ENCODE measurements around the gene CORO2B.

CORO2B gene

DNA sequence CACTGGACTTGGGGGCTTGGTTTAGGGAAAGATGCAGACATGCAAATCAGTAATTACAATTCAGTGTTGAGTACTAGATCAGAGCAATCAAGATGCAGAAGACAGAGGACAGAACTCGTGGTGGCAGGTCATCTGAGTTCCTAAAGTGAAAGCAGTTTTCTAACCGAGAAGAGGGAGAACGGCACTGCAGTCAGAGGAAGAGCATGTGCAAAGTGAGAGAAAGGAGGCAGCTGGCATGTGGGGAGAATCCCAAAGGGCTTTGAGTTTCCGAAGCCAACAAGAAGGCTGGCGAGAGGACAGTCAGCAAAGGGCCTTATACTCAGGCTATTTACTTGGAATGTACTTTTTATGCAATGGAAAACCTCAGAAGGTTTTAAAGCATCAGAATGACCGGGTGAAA, 154.9 kb downstream of the CORO2B start:
- TF ChIP-seq ZNF565 (CRISPR knock-in tag; conservative IDR thresholded peaks at IDR 0.05; ENCODE audit: low read depth) (no peak), ZFP3 (CRISPR knock-in tag; IDR thresholded peaks at IDR 0.05) (no peak), CSDC2 (CRISPR knock-in tag; IDR thresholded peaks at IDR 0.05) (no peak), SNAI2 (CRISPR knock-in tag; IDR thresholded peaks at IDR 0.05) (no peak), OSR1 (CRISPR knock-in tag; IDR thresholded peaks at IDR 0.05) (no peak), ZNF70 (CRISPR knock-in tag; IDR thresholded peaks at IDR 0.05) (no peak), BACH2 (CRISPR knock-in tag; IDR thresholded peaks at IDR 0.05; ENCODE audit: borderline replicate concordance) (no peak), TOX (CRISPR knock-in tag; IDR thresholded peaks at IDR 0.05; ENCODE audit: borderline replicate concordance) (no peak), GLIS3 (CRISPR knock-in tag; IDR thresholded peaks at IDR 0.05) (no peak), ISL1 (CRISPR knock-in tag; IDR thresholded peaks at IDR 0.05) (no peak), ZC3H10 (CRISPR knock-in tag; IDR thresholded peaks at IDR 0.05) (no peak), RARB (CRISPR knock-in tag; IDR thresholded peaks at IDR 0.05) (no peak), ESRRG (CRISPR knock-in tag; IDR thresholded peaks at IDR 0.05) (no peak), ZNF8 (CRISPR knock-in tag; IDR thresholded peaks at IDR 0.05) (no peak)
- TF ChIP-seq, protein P1, sequence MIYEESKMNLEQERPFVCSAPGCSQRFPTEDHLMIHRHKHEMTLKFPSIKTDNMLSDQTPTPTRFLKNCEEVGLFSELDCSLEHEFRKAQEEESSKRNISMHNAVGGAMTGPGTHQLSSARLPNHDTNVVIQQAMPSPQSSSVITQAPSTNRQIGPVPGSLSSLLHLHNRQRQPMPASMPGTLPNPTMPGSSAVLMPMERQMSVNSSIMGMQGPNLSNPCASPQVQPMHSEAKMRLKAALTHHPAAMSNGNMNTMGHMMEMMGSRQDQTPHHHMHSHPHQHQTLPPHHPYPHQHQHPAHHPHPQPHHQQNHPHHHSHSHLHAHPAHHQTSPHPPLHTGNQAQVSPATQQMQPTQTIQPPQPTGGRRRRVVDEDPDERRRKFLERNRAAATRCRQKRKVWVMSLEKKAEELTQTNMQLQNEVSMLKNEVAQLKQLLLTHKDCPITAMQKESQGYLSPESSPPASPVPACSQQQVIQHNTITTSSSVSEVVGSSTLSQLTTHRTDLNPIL (CRISPR knock-in tag; IDR thresholded peaks at IDR 0.05; ENCODE audit: low read depth): no peak
- TF ChIP-seq, protein P2, sequence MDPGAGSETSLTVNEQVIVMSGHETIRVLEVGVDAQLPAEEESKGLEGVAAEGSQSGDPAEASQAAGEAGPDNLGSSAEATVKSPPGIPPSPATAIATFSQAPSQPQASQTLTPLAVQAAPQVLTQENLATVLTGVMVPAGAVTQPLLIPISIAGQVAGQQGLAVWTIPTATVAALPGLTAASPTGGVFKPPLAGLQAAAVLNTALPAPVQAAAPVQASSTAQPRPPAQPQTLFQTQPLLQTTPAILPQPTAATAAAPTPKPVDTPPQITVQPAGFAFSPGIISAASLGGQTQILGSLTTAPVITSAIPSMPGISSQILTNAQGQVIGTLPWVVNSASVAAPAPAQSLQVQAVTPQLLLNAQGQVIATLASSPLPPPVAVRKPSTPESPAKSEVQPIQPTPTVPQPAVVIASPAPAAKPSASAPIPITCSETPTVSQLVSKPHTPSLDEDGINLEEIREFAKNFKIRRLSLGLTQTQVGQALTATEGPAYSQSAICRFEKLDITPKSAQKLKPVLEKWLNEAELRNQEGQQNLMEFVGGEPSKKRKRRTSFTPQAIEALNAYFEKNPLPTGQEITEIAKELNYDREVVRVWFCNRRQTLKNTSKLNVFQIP (CRISPR knock-in tag; IDR thresholded peaks at IDR 0.05; ENCODE audit: borderline replicate concordance, low read depth): no peak
- no peak for ATAC-seq

DNA sequence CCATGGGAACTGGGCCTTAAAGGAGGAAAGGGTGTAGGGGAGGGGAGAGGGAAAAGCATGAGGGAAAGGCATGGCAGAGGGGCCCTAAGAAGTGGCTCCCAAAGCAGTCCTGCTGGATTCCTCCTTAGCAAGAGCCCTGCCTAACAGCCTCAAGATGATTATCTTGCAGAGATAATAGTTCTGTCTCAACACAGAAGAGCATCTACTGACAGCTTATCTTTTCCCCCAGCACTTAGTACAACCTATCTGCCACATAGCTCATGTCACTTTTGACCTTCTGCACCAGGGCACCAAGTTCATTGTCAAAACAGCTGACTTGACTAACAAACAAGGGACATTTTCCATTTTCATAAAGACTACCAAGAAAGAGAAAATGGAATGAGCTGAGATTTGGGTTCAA, 155.6 kb downstream of the CORO2B start:
- TF ChIP-seq TOX (CRISPR knock-in tag; IDR thresholded peaks at IDR 0.05; ENCODE audit: borderline replicate concordance) (no peak), PPARA (CRISPR knock-in tag; IDR thresholded peaks at IDR 0.05; ENCODE audit: borderline replicate concordance) (no peak), TCF4 (CRISPR knock-in tag; IDR thresholded peaks at IDR 0.05; ENCODE audit: borderline replicate concordance) (no peak)
- TF ChIP-seq, protein P3, sequence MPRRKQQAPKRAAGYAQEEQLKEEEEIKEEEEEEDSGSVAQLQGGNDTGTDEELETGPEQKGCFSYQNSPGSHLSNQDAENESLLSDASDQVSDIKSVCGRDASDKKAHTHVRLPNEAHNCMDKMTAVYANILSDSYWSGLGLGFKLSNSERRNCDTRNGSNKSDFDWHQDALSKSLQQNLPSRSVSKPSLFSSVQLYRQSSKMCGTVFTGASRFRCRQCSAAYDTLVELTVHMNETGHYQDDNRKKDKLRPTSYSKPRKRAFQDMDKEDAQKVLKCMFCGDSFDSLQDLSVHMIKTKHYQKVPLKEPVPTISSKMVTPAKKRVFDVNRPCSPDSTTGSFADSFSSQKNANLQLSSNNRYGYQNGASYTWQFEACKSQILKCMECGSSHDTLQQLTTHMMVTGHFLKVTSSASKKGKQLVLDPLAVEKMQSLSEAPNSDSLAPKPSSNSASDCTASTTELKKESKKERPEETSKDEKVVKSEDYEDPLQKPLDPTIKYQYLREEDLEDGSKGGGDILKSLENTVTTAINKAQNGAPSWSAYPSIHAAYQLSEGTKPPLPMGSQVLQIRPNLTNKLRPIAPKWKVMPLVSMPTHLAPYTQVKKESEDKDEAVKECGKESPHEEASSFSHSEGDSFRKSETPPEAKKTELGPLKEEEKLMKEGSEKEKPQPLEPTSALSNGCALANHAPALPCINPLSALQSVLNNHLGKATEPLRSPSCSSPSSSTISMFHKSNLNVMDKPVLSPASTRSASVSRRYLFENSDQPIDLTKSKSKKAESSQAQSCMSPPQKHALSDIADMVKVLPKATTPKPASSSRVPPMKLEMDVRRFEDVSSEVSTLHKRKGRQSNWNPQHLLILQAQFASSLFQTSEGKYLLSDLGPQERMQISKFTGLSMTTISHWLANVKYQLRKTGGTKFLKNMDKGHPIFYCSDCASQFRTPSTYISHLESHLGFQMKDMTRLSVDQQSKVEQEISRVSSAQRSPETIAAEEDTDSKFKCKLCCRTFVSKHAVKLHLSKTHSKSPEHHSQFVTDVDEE (CRISPR knock-in tag; IDR thresholded peaks at IDR 0.05): no peak
- no peak for ATAC-seq

DNA sequence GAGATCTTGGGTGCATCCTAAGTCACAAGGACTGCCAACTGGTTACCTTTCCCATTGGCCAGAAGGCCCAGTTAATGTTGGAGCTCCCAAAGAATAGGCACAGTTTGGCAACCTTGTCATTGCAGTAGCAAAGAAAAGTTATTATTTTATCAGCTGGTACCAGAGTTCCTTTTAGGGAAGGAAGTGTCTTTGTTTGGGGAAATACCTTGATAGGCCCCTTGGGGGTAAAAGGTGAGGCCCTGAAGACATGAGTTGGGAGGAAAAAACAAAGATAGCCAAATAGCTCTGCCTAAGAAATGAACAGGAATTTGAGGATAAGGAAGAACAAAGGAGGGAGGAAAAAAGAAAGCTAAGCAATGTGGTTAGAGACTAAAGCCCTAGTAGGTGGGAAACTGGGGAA, 156.1 kb downstream of the CORO2B start:
- ATAC-seq: no peak
- TF ChIP-seq, protein P4, sequence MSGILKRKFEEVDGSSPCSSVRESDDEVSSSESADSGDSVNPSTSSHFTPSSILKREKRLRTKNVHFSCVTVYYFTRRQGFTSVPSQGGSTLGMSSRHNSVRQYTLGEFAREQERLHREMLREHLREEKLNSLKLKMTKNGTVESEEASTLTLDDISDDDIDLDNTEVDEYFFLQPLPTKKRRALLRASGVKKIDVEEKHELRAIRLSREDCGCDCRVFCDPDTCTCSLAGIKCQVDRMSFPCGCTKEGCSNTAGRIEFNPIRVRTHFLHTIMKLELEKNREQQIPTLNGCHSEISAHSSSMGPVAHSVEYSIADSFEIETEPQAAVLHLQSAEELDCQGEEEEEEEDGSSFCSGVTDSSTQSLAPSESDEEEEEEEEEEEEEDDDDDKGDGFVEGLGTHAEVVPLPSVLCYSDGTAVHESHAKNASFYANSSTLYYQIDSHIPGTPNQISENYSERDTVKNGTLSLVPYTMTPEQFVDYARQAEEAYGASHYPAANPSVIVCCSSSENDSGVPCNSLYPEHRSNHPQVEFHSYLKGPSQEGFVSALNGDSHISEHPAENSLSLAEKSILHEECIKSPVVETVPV (CRISPR knock-in tag; IDR thresholded peaks at IDR 0.05): no peak
- TF ChIP-seq ESRRG (CRISPR knock-in tag; IDR thresholded peaks at IDR 0.05) (no peak), ZFP3 (CRISPR knock-in tag; IDR thresholded peaks at IDR 0.05) (no peak), ZFP30 (CRISPR knock-in tag; IDR thresholded peaks at IDR 0.05) (no peak), TOX (CRISPR knock-in tag; IDR thresholded peaks at IDR 0.05; ENCODE audit: borderline replicate concordance) (no peak)
- TF ChIP-seq, protein P3 (CRISPR knock-in tag; IDR thresholded peaks at IDR 0.05): no peak
- TF ChIP-seq, protein P5, sequence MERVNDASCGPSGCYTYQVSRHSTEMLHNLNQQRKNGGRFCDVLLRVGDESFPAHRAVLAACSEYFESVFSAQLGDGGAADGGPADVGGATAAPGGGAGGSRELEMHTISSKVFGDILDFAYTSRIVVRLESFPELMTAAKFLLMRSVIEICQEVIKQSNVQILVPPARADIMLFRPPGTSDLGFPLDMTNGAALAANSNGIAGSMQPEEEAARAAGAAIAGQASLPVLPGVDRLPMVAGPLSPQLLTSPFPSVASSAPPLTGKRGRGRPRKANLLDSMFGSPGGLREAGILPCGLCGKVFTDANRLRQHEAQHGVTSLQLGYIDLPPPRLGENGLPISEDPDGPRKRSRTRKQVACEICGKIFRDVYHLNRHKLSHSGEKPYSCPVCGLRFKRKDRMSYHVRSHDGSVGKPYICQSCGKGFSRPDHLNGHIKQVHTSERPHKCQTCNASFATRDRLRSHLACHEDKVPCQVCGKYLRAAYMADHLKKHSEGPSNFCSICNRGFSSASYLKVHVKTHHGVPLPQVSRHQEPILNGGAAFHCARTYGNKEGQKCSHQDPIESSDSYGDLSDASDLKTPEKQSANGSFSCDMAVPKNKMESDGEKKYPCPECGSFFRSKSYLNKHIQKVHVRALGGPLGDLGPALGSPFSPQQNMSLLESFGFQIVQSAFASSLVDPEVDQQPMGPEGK (CRISPR knock-in tag; IDR thresholded peaks at IDR 0.05; ENCODE audit: borderline replicate concordance): no peak
- TF ChIP-seq, protein P2 (CRISPR knock-in tag; IDR thresholded peaks at IDR 0.05; ENCODE audit: borderline replicate concordance, low read depth): no peak

All from SK-N-SH treated with all-trans-retinoic acid at 6 μM for 48 hours (cell line).